Caco-2 (cell line): ENCODE data around the gene MOK. TPM values are rescaled to one million over a fixed set of nuclear protein-coding genes. Genes with fewer than 3 reads are reported as not detected.

ENCODE experiments used
- BruUV-seq: library from RNA; stranded (reverse); fragments of 400-500 nt; replicated peaks from 2 replicates; lab custom pipeline; 2021; lab: Mats Ljungman, UMichigan
- CTCF ChIA-PET: fragments of 300-600 bp; sonication (Branson Sonifier 250); formaldehyde crosslinking; loops from one replicate; lab custom pipeline; 2022; ENCODE audit warnings: antibody characterized with exemption; lab: Charles Lee
- POLR2A ChIA-PET: fragments of 300-600 bp; sonication (Branson Sonifier 250); formaldehyde crosslinking; loops from one replicate; lab custom pipeline; 2022; ENCODE audit warnings: antibody characterized with exemption; lab: Charles Lee
- DNase-seq, 2 experiments: peaks; one replicate each; pipeline versions ENCODE4 v3.0.0 to v3.0.0-alpha.2; 2020 to 2022
- H3K27me3 ChIP-seq: replicated peaks from 2 replicates; pipeline ENCODE4 v1.6.0; 2011; ENCODE audit warnings: low read length; ENCODE audit not compliant: control insufficient read depth, insufficient read depth
- H3K36me3 ChIP-seq: 2 replicates; pipeline ENCODE4 v1.5.1; 2011; ENCODE audit warnings: low read length; ENCODE audit not compliant: control insufficient read depth, insufficient read depth
- H3K4me1 ChIP-seq: fragments of 250-450 bp; sonication (Bioruptor Pico); 2 replicates; pipeline ENCODE4 v1.5.1; 2020; ENCODE audit warnings: mild to moderate bottlenecking
- H3K4me3 ChIP-seq: 2 replicates; pipeline ENCODE4 v1.5.1; 2011; ENCODE audit warnings: low read depth, mild to moderate bottlenecking, control low read depth, low read length
- H3K9me3 ChIP-seq: fragments of 250-450 bp; sonication (Bioruptor Pico); 2 replicates; pipeline ENCODE4 v1.5.1; 2020; ENCODE audit warnings: mild to moderate bottlenecking, moderate library complexity
- H3K27ac Mint-ChIP-seq: one replicate; pipeline ENCODE4 v1.8.0; 2022; ENCODE audit warnings: mixed read lengths; ENCODE audit not compliant: unreplicated experiment
- H3K27me3 Mint-ChIP-seq: one replicate; pipeline ENCODE4 v1.8.0; 2022; ENCODE audit warnings: mixed read lengths; ENCODE audit not compliant: insufficient read depth, unreplicated experiment
- H3K36me3 Mint-ChIP-seq: one replicate; pipeline ENCODE4 v1.8.0; 2022; ENCODE audit warnings: mild to moderate bottlenecking, mixed read lengths; ENCODE audit not compliant: insufficient read depth, unreplicated experiment
- H3K4me1 Mint-ChIP-seq: one replicate; pipeline ENCODE4 v1.8.0; 2022; ENCODE audit warnings: low read depth, mixed read lengths; ENCODE audit not compliant: unreplicated experiment
- H3K4me3 Mint-ChIP-seq: one replicate; pipeline ENCODE4 v1.8.0; 2022; ENCODE audit warnings: mild to moderate bottlenecking, moderate library complexity, mixed read lengths; ENCODE audit not compliant: unreplicated experiment
- H3K9me3 Mint-ChIP-seq: one replicate; pipeline ENCODE4 v1.8.0; 2022; ENCODE audit warnings: mixed read lengths; ENCODE audit not compliant: unreplicated experiment
- intact Hi-C: fragments of 100-400 bp; cut with micrococcal nuclease; formaldehyde crosslinking; loops from one replicate; pipeline ENCODE4 v1.10.0; 2022; ENCODE audit not compliant: unreplicated experiment
- total RNA-seq: library from RNA; stranded (reverse); gene quantifications from 2 replicates; pipeline ENCODE4 v1.2.3, GENCODE V29; 2022
- TF ChIP-seq, protein P1 (sequence below), 2 experiments: fragments of 200-600 bp in 1 of 2; IDR thresholded peaks; 1 replicate in 1 of 2; 2 replicates in 1 of 2; pipeline versions ENCODE4 v1.5.1 to v1.8.0; 2011 to 2022; ENCODE audit warnings: antibody characterized with exemption in 1 of 2, control low read depth in 1 of 2, inconsistent platforms in 1 of 2, low read depth in 1 of 2, low read length in 1 of 2, mild to moderate bottlenecking in 1 of 2, moderate library complexity in 1 of 2; ENCODE audit not compliant: insufficient read depth in 1 of 2, severe bottlenecking in 1 of 2, unreplicated experiment in 1 of 2

MOK gene
- total RNA-seq, 1 experiment from 2014 or later = 1.4 TPM

GRCh38 chr14:102184316-102185035 is 120.5 kb downstream of the MOK start:
- intact Hi-C loops = no loop called here
- peak overlapping the region; percentile 61 for H3K27ac Mint-ChIP-seq
- H3K27me3 Mint-ChIP-seq = no peaks in the 10 kb centered on the region
- no peaks in the 10 kb centered on the region for H3K9me3 Mint-ChIP-seq
- H3K27me3 ChIP-seq = no peaks in the 10 kb centered on the region
- no peak overlapping the region for H3K4me3 ChIP-seq
- H3K36me3 ChIP-seq = no peaks in the 10 kb centered on the region
- H3K4me3 Mint-ChIP-seq = no peak overlapping the region
- DNase-seq = no peak
- peaks cover 10% of the 10 kb centered on the region for H3K4me1 Mint-ChIP-seq
- POLR2A ChIA-PET = no interaction called here
- no peaks in the 10 kb centered on the region for H3K4me1 ChIP-seq
- BruUV-seq = no TSS peak
- no peaks in the 10 kb centered on the region for H3K9me3 ChIP-seq
- peaks cover 8% of the 10 kb centered on the region for H3K36me3 Mint-ChIP-seq
- TF ChIP-seq, protein P1, sequence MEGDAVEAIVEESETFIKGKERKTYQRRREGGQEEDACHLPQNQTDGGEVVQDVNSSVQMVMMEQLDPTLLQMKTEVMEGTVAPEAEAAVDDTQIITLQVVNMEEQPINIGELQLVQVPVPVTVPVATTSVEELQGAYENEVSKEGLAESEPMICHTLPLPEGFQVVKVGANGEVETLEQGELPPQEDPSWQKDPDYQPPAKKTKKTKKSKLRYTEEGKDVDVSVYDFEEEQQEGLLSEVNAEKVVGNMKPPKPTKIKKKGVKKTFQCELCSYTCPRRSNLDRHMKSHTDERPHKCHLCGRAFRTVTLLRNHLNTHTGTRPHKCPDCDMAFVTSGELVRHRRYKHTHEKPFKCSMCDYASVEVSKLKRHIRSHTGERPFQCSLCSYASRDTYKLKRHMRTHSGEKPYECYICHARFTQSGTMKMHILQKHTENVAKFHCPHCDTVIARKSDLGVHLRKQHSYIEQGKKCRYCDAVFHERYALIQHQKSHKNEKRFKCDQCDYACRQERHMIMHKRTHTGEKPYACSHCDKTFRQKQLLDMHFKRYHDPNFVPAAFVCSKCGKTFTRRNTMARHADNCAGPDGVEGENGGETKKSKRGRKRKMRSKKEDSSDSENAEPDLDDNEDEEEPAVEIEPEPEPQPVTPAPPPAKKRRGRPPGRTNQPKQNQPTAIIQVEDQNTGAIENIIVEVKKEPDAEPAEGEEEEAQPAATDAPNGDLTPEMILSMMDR (IDR thresholded peaks at IDR 0.05; ENCODE audit: insufficient read depth in 1 of 2, low read depth in 1 of 2, low read length in 1 of 2, severe bottlenecking in 1 of 2, unreplicated experiment in 1 of 2) = no peak
- CTCF ChIA-PET = no interaction called here

DNA sequence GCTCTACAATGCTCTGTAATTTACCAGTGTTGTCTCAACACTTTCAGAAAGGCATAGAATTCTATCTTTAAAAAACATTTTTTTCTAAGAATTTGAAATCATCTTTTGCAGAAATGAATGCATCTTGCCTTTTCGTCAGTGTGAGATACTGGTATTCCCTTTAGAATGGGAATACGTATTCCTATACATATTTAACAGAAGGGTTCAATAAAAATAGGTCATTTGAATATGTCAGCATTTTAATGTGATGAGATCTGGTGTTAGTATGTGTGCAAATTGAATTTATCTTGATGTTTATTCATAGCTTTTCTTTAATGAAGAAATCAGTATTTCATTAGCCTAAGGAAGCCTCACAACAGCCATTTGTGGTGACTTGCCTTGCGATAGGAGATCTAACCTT is 121.1 kb downstream of the MOK start:
- ChIA-PET POLR2A (no interaction called here), CTCF (no interaction called here)
- Mint-ChIP-seq H3K27me3 (no peaks in the 10 kb centered on the region), H3K36me3 (peaks cover 8% of the 10 kb centered on the region), H3K27ac (no peak overlapping the region), H3K4me1 (peaks cover 10% of the 10 kb centered on the region), H3K9me3 (no peaks in the 10 kb centered on the region), H3K4me3 (no peak overlapping the region)
- no peak overlapping the region for H3K4me3 ChIP-seq
- DNase-seq = no peak
- TF ChIP-seq, protein P1 (IDR thresholded peaks at IDR 0.05; ENCODE audit: insufficient read depth in 1 of 2, low read depth in 1 of 2, low read length in 1 of 2, severe bottlenecking in 1 of 2, unreplicated experiment in 1 of 2) = no peak
- no peaks in the 10 kb centered on the region for H3K27me3 ChIP-seq
- BruUV-seq = no TSS peak
- H3K36me3 ChIP-seq = no peaks in the 10 kb centered on the region
- no peaks in the 10 kb centered on the region for H3K4me1 ChIP-seq
- intact Hi-C loops = no loop called here
- no peaks in the 10 kb centered on the region for H3K9me3 ChIP-seq

GRCh38 chr14:102182936-102183619 is 121.9 kb downstream of the MOK start:
- Mint-ChIP-seq H3K4me3 (no peak overlapping the region), H3K36me3 (peaks cover 8% of the 10 kb centered on the region), H3K27ac (no peak overlapping the region), H3K9me3 (no peaks in the 10 kb centered on the region), H3K4me1 (peaks cover 10% of the 10 kb centered on the region), H3K27me3 (no peaks in the 10 kb centered on the region)
- H3K9me3 ChIP-seq = no peaks in the 10 kb centered on the region
- no peaks in the 10 kb centered on the region for H3K27me3 ChIP-seq
- H3K4me1 ChIP-seq = no peaks in the 10 kb centered on the region
- H3K4me3 ChIP-seq = no peak overlapping the region
- TF ChIP-seq, protein P1 (IDR thresholded peaks at IDR 0.05; ENCODE audit: insufficient read depth in 1 of 2, low read depth in 1 of 2, low read length in 1 of 2, severe bottlenecking in 1 of 2, unreplicated experiment in 1 of 2) = no peak
- ChIA-PET POLR2A (no interaction called here), CTCF (no interaction called here)
- no peak for DNase-seq
- H3K36me3 ChIP-seq = no peaks in the 10 kb centered on the region
- BruUV-seq = no TSS peak
- intact Hi-C loops = no loop called here
